ENCODE measurements around the gene KDM4B. TPM values are rescaled to one million over a fixed set of nuclear protein-coding genes. Genes with fewer than 3 reads are reported as not detected.

KDM4B gene
- total RNA-seq, 1 experiment from 2014 or later: 43.7 TPM

GRCh38 chr19:5093297-5093928 is 124.5 kb downstream of the KDM4B start:
- H3K27ac ChIP-seq (ENCODE audit: insufficient read length, low read depth, low read length): no peak overlapping the region
- WGBS (ENCODE audit: extremely low coverage, insufficient read length, low lambda C conversion rate): no CpG with 5 or more reads among the region's 31 CpGs
- no peak for DNase-seq

More at GRCh38 chr19:5093297-5093928, 124.5 kb downstream of the KDM4B start:
- Histone ChIP-seq H2BK15ac (ENCODE audit: low read depth, low read length) (no peak overlapping the region), H3K4me2 (ENCODE audit: insufficient read depth, insufficient read length, low read length) (no peak overlapping the region), H3K9ac (ENCODE audit: extremely low read depth, insufficient read length, low read length) (no peak overlapping the region), H3K23me2 (ENCODE audit: insufficient read length, low read depth, low read length, poor library complexity, severe bottlenecking) (no peaks in the 10 kb centered on the region), H3K56ac (ENCODE audit: insufficient read length, low read depth, low read length) (no peak overlapping the region), H3K4me1 (ENCODE audit: insufficient read depth, low read length) (no peaks in the 10 kb centered on the region), H4K20me1 (ENCODE audit: control insufficient read depth, insufficient read depth, insufficient read length) (no peaks in the 10 kb centered on the region), H2BK12ac (ENCODE audit: insufficient read length, low read depth, low read length) (no peak overlapping the region), H2BK20ac (ENCODE audit: low read depth, low read length, poor library complexity, severe bottlenecking) (no peak overlapping the region), H3K4ac (ENCODE audit: low read depth, low read length) (no peak overlapping the region), H3T11ph (ENCODE audit: low read length) (no peak overlapping the region), H4K5ac (ENCODE audit: insufficient read length, low read depth, low read length) (no peak overlapping the region), H3K18ac (ENCODE audit: insufficient read length, low read depth, low read length) (peak overlapping the region; percentile 44), H2AFZ (ENCODE audit: low read length) (no peak overlapping the region), H2BK120ac (ENCODE audit: low read depth, low read length, poor library complexity, severe bottlenecking) (no peak overlapping the region), H3K9me3 (ENCODE audit: control insufficient read depth, low read depth, low read length) (no peaks in the 10 kb centered on the region), H4K91ac (ENCODE audit: insufficient read length, low read depth, low read length) (no peak overlapping the region), H3K23ac (ENCODE audit: insufficient read length, low read depth, low read length) (no peak overlapping the region), H3K14ac (ENCODE audit: insufficient read depth, low read length) (no peak overlapping the region; the same call in 1 of the 2 replicates), H3K79me2 (ENCODE audit: insufficient read depth, low read length) (no peaks in the 10 kb centered on the region), H2AK5ac (ENCODE audit: insufficient read length, low read length) (no peak overlapping the region), H2BK5ac (ENCODE audit: insufficient read length, low read length) (no peak overlapping the region), H4K8ac (replicated peaks; ENCODE audit: insufficient read length, low read depth, low read length) (no peak overlapping the region), H3K27me3 (ENCODE audit: insufficient read depth, low read length) (no peaks in the 10 kb centered on the region), H3K79me1 (ENCODE audit: insufficient read depth, low read depth, low read length, poor library complexity, severe bottlenecking) (no peaks in the 10 kb centered on the region)
- Mint-ChIP-seq H3K27ac (peak overlapping the region; percentile 57 to 86 (median 82); a peak in 4 of 7 replicates), H3K4me1 (peaks cover 12 to 37% of the 10 kb centered on the region in 2 experiments), H3K27me3 (ENCODE audit: low read depth) (no peaks in the 10 kb centered on the region), H3K9me3 (peaks cover 0 to 2% of the 10 kb centered on the region in 2 experiments; a peak in 2 of 5 replicates), H3K36me3 (ENCODE audit: insufficient read depth in 1 of 3, low read depth in 3 of 3) (peaks cover 13 to 29% (median 25%) of the 10 kb centered on the region in 3 experiments), H3K4me3 (no peak overlapping the region)
- TF ChIP-seq CTCF (conservative IDR thresholded peaks at IDR 0.05): no peak
